Endothelial cell of umbilical vein (primary cell): ENCODE measurements around the gene RAB27B. TPM values are rescaled to one million over a fixed set of nuclear protein-coding genes. Genes with fewer than 3 reads are reported as not detected.

Experiments
- BruUV-seq: library from RNA; stranded (reverse); fragments of 400-500 nt; replicated peaks from 2 replicates; lab custom pipeline; 2021; lab: Mats Ljungman, UMichigan
- CTCF ChIA-PET: fragments of 300-600, 350-600 bp; sonication (Branson Sonifier 250); formaldehyde crosslinking; loops from one replicate; lab custom pipeline; 2021; ENCODE audit warnings: antibody characterized with exemption, inconsistent platforms; lab: Charles Lee
- POLR2A ChIA-PET: fragments of 300-600, 350-600 bp; sonication (Branson Sonifier 250); formaldehyde crosslinking; loops from one replicate; lab custom pipeline; 2021; ENCODE audit warnings: antibody characterized with exemption, inconsistent platforms; lab: Charles Lee
- DNase-seq: peaks from one replicate; pipeline ENCODE4 v3.0.0-alpha.2; 2011; ENCODE audit warnings: low read depth, low spot score
- FAIRE-seq: peaks from 2 replicates; lab custom pipeline; 2011; peaks lifted over from hg19 to GRCh38; lab: Jason Lieb, UNC
- H2AFZ ChIP-seq: 2 replicates; pipeline ENCODE4 v1.6.0; 2012; ENCODE audit warnings: low read depth, low read length, control low read depth, inconsistent platforms
- H3K27ac ChIP-seq: 2 replicates; pipeline ENCODE4 v1.5.1; 2011; ENCODE audit warnings: low read depth, mild to moderate bottlenecking, control low read depth, low read length, moderate library complexity; ENCODE audit not compliant: insufficient read depth
- H3K27me3 ChIP-seq, 2 experiments: 2 replicates each; pipeline versions ENCODE4 v1.6.0 to v1.6.1; 2011; ENCODE audit warnings: low read length in 2 of 2, mixed read lengths in 1 of 2; ENCODE audit not compliant: control insufficient read depth in 2 of 2, insufficient read depth in 2 of 2
- H3K36me3 ChIP-seq, 2 experiments: 2 replicates in 1 of 2; 3 replicates in 1 of 2; pipeline ENCODE4 v1.5.1; 2011; ENCODE audit warnings: low read length in 2 of 2, mild to moderate bottlenecking in 1 of 2, moderate library complexity in 1 of 2; ENCODE audit not compliant: control insufficient read depth in 2 of 2, insufficient read depth in 2 of 2; ENCODE audit errors: extremely low read depth in 1 of 2
- H3K4me1 ChIP-seq: 3 replicates; pipeline ENCODE4 v1.5.1; 2011; ENCODE audit warnings: mild to moderate bottlenecking, low read length; ENCODE audit not compliant: control insufficient read depth, insufficient read depth; ENCODE audit errors: extremely low read depth
- H3K4me2 ChIP-seq: 2 replicates; pipeline ENCODE4 v1.6.1; 2011; ENCODE audit warnings: low read length, control low read depth, mixed read lengths; ENCODE audit not compliant: insufficient read depth
- H3K4me3 ChIP-seq, 3 experiments: fragments of 200-600 bp in 1 of 3; sonication (generic), shearing (Covaris generic) in 1 of 3; replicated peaks in 1 of 3; 2 replicates each; pipeline ENCODE4 v1.5.1; 2011 to 2016; ENCODE audit warnings: control low read depth in 3 of 3, low read length in 3 of 3, mild to moderate bottlenecking in 2 of 3, inconsistent platforms in 1 of 3, low read depth in 1 of 3, moderate library complexity in 1 of 3; ENCODE audit not compliant: insufficient read depth in 1 of 3
- H3K79me2 ChIP-seq: 2 replicates; pipeline ENCODE4 v1.6.0; 2012; ENCODE audit warnings: low read length, inconsistent platforms; ENCODE audit not compliant: control insufficient read depth, insufficient read depth
- H3K9ac ChIP-seq: replicated peaks from 2 replicates; pipeline ENCODE3; 2011; ENCODE audit warnings: low read length, control low read depth; ENCODE audit not compliant: insufficient read depth; ENCODE audit errors: extremely low read depth
- H3K9me1 ChIP-seq: replicated peaks from 3 replicates; pipeline ENCODE4 v1.6.0; 2011; ENCODE audit warnings: mild to moderate bottlenecking, low read length; ENCODE audit not compliant: control insufficient read depth, insufficient read depth; ENCODE audit errors: extremely low read depth
- H3K9me3 ChIP-seq: replicated peaks from 2 replicates; pipeline ENCODE4 v1.5.1; 2012; ENCODE audit warnings: low read length, inconsistent platforms; ENCODE audit not compliant: control insufficient read depth, insufficient read depth
- H4K20me1 ChIP-seq: replicated peaks from 2 replicates; pipeline ENCODE3; 2011; ENCODE audit warnings: mild to moderate bottlenecking, low read length; ENCODE audit not compliant: control insufficient read depth, insufficient read depth; ENCODE audit errors: extremely low read depth
- EZH2 ChIP-seq: IDR thresholded peaks from 2 replicates; pipeline ENCODE4 v1.6.1; 2012; ENCODE audit warnings: borderline replicate concordance, low read depth, mild to moderate bottlenecking, moderate library complexity, low read length, inconsistent platforms; ENCODE audit not compliant: severe bottlenecking
- FOS ChIP-seq: IDR thresholded peaks from 2 replicates; pipeline ENCODE4 v1.6.1; 2011; ENCODE audit warnings: mild to moderate bottlenecking, low read length, moderate library complexity, borderline replicate concordance; ENCODE audit not compliant: insufficient read depth
- GATA2 ChIP-seq: IDR thresholded peaks from 2 replicates; pipeline ENCODE4 v1.7.0; 2011; ENCODE audit warnings: low read depth, mild to moderate bottlenecking, moderate library complexity, mixed read lengths, low read length; ENCODE audit not compliant: insufficient read length, insufficient read depth
- JUN ChIP-seq: IDR thresholded peaks from 2 replicates; pipeline ENCODE4 v1.6.1; 2011; ENCODE audit warnings: borderline replicate concordance, low read depth; ENCODE audit not compliant: insufficient read length, insufficient read depth
- MAX ChIP-seq: IDR thresholded peaks from 2 replicates; pipeline ENCODE4 v1.6.1; 2011; ENCODE audit not compliant: insufficient read depth, insufficient read length
- MYC ChIP-seq: IDR thresholded peaks from one replicate; pipeline ENCODE4 v1.6.1; 2011; ENCODE audit warnings: mild to moderate bottlenecking, low read depth, low read length
- POLR2A ChIP-seq: IDR thresholded peaks from 2 replicates; pipeline ENCODE4 v1.6.1; 2012; ENCODE audit warnings: low read depth, mild to moderate bottlenecking, control low read depth, low read length
- POLR2AphosphoS5 ChIP-seq: IDR thresholded peaks from 2 replicates; pipeline ENCODE4 v1.6.1; 2012; ENCODE audit warnings: low read depth, mild to moderate bottlenecking, control low read depth, low read length, moderate library complexity; ENCODE audit not compliant: insufficient read depth
- dilution Hi-C: fragments of 300-500 bp; cut with MboI; formaldehyde crosslinking; loops from one replicate; pipeline ENCODE4 v1.15.0; 2019; ENCODE audit warnings: low sequenced_read_pairs; ENCODE audit not compliant: extremely low pct_ligation_motif_present
- intact Hi-C: fragments of 100-400 bp; cut with micrococcal nuclease; formaldehyde crosslinking; loops from one replicate; pipeline ENCODE4 v1.10.0; 2022
- polyA plus RNA-seq, 4 experiments: library from polyadenylated mRNA; depleted of rRNA in 3 of 4; stranded (reverse) in 3 of 4; unstranded in 1 of 4; fragments of >200 nt; gene quantifications; 2 replicates each; pipeline versions ENCODE4 v1.2.1 to v1.2.3, GENCODE V29; 2011 to 2012; ENCODE audit warnings: missing spikeins in 1 of 4
- total RNA-seq: library from RNA; stranded (reverse); gene quantifications from 2 replicates; pipeline ENCODE4 v1.2.3, GENCODE V29; 2021
- TF ChIP-seq, protein P1 (sequence below), 2 donors: IDR thresholded peaks; 1 replicate in 1 of 2; 2 replicates in 1 of 2; pipeline ENCODE4 v1.5.1; 2011; ENCODE audit warnings: low read length in 2 of 2, mild to moderate bottlenecking in 2 of 2, moderate library complexity in 2 of 2, control low read depth in 1 of 2, inconsistent platforms in 1 of 2, low read depth in 1 of 2; ENCODE audit not compliant: insufficient read depth in 1 of 2; ENCODE audit errors: extremely low read depth in 1 of 2

Gene RAB27B
- total and polyA plus RNA-seq, 2 donors (not counting 3 experiments of a cell fraction or from before 2014, with no cell fraction given), result not detected

- H3K79me2 ChIP-seq, result no peaks in the 10 kb centered on the region
- DNase-seq (no peak), FAIRE-seq (no peak)
- H3K36me3 ChIP-seq, result no peaks in the 10 kb centered on the region
- ChIA-PET POLR2A (no interaction called here), CTCF (interaction anchor here (0.9 kb wide), 1 partner anchor 50 kb away, joined by 3 read pairs; no protein-coding TSS in a partner anchor)
- no peak overlapping the region for H2AFZ ChIP-seq
- no peak overlapping the region for H3K9ac ChIP-seq
- dilution Hi-C loops, result no loop called here
- no peaks in the 10 kb centered on the region for H3K9me3 ChIP-seq
- no peaks in the 10 kb centered on the region for H3K27me3 ChIP-seq
- no peak overlapping the region for H3K27ac ChIP-seq
- H3K4me1 ChIP-seq, result no peaks in the 10 kb centered on the region
- TF ChIP-seq POLR2AphosphoS5, result no peak
- TF ChIP-seq EZH2, result no peak
- TF ChIP-seq, protein P1, sequence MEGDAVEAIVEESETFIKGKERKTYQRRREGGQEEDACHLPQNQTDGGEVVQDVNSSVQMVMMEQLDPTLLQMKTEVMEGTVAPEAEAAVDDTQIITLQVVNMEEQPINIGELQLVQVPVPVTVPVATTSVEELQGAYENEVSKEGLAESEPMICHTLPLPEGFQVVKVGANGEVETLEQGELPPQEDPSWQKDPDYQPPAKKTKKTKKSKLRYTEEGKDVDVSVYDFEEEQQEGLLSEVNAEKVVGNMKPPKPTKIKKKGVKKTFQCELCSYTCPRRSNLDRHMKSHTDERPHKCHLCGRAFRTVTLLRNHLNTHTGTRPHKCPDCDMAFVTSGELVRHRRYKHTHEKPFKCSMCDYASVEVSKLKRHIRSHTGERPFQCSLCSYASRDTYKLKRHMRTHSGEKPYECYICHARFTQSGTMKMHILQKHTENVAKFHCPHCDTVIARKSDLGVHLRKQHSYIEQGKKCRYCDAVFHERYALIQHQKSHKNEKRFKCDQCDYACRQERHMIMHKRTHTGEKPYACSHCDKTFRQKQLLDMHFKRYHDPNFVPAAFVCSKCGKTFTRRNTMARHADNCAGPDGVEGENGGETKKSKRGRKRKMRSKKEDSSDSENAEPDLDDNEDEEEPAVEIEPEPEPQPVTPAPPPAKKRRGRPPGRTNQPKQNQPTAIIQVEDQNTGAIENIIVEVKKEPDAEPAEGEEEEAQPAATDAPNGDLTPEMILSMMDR (IDR thresholded peaks at IDR 0.05; ENCODE audit: extremely low read depth in 1 of 2, insufficient read depth in 1 of 2, low read depth in 1 of 2, low read length in 2 of 2), result no peak
- TF ChIP-seq FOS, result no peak
- no peak for TF ChIP-seq JUN
- TF ChIP-seq POLR2A, result no peak
- no peak for TF ChIP-seq GATA2
- no peak for TF ChIP-seq MAX
- TF ChIP-seq MYC, result no peak
- no peak overlapping the region for H3K4me2 ChIP-seq
- no peaks in the 10 kb centered on the region for H3K9me1 ChIP-seq
- H4K20me1 ChIP-seq, result no peaks in the 10 kb centered on the region
- intact Hi-C loops, result no loop called here
- no TSS peak for BruUV-seq
- H3K4me3 ChIP-seq, result no peak overlapping the region
These were observed 81.3 kb downstream of the RAB27B start for GRCh38 chr18:54909538-54909937.
